DMS 273 treated with DMSO at 0.1 percent for 48 hours (cell line): ENCODE results near the gene DCTN1.

Experiments
- DNase-seq: peaks from one replicate; lab custom pipeline; 2025; lab: John Stamatoyannopoulos, UW

DCTN1 gene

GRCh38 chr2:74321737-74322136, 58.4 kb downstream of the DCTN1 start:
- no peak for DNase-seq

- DNase-seq, result peak; percentile 17
Observed at GRCh38 chr2:74317701-74318100, 62.4 kb downstream of the DCTN1 start.

GRCh38 chr2:74316627-74317295, 63.4 kb downstream of the DCTN1 start:
- DNase-seq, result peak; percentile 66

- no peak for DNase-seq
Observed at GRCh38 chr2:74314107-74314506, 66.0 kb downstream of the DCTN1 start.

- no peak for DNase-seq
Observed at GRCh38 chr2:74313497-74313896, 66.6 kb downstream of the DCTN1 start.

- no peak for DNase-seq
Observed at GRCh38 chr2:74312913-74313312, 67.2 kb downstream of the DCTN1 start.
